Breast epithelium (tissue), 3 donors: ENCODE results near the gene PCBP3.

Experiments
- POLR2A ChIP-seq: fragments of 450-650 bp; IDR thresholded peaks from one replicate; pipeline ENCODE4 v1.6.1; 2016; ENCODE audit warnings: antibody characterized with exemption, mild to moderate bottlenecking, moderate library complexity
- POLR2AphosphoS5 ChIP-seq, 3 donors: sonication (generic); formaldehyde crosslinking; IDR thresholded peaks; one replicate each; pipeline ENCODE4 v1.6.1; 2017; ENCODE audit warnings: antibody characterized with exemption in 3 of 3
- TF ChIP-seq, protein P1 (sequence below), 3 donors: fragments of 450-650 bp; IDR thresholded peaks; one replicate each; pipeline ENCODE4 v1.5.1; 2016 to 2017; ENCODE audit warnings: antibody characterized with exemption in 3 of 3, mild to moderate bottlenecking in 3 of 3, moderate library complexity in 3 of 3

DNA sequence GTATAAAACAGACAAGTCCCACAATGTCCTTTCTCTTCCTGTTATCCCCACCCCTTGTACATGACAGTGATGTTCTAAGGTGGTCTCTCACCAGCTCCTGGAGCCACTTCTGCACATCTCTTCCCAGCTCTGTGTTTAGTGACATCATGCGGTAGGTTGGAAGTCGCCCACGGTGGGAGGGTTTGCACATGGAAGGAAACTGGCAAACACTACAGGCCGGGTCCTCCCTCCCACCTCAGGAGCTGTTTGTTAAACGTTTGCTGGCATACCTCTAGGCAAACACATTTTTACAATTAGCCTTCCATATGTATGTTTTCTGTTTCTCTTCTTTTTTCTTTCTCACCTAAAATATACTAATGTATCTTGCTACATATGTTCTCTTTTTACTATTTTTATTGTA, 107.4 kb downstream of the PCBP3 start:
- TF ChIP-seq POLR2AphosphoS5 (IDR thresholded peaks at IDR 0.05) (no peak), POLR2A (no peak)
- TF ChIP-seq, protein P1, sequence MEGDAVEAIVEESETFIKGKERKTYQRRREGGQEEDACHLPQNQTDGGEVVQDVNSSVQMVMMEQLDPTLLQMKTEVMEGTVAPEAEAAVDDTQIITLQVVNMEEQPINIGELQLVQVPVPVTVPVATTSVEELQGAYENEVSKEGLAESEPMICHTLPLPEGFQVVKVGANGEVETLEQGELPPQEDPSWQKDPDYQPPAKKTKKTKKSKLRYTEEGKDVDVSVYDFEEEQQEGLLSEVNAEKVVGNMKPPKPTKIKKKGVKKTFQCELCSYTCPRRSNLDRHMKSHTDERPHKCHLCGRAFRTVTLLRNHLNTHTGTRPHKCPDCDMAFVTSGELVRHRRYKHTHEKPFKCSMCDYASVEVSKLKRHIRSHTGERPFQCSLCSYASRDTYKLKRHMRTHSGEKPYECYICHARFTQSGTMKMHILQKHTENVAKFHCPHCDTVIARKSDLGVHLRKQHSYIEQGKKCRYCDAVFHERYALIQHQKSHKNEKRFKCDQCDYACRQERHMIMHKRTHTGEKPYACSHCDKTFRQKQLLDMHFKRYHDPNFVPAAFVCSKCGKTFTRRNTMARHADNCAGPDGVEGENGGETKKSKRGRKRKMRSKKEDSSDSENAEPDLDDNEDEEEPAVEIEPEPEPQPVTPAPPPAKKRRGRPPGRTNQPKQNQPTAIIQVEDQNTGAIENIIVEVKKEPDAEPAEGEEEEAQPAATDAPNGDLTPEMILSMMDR (IDR thresholded peaks at IDR 0.05) = no peak
